HG02970 (cell line): ENCODE data around the gene ST6GALNAC3.
"Not testable (repeated sequence)": the region's sequence is repeated elsewhere in the genome, so short reads cannot be mapped to it uniquely, and the experiment has no call there.

ENCODE experiments used
- ATAC-seq: cut with Tn5 transposase; IDR thresholded peaks from one replicate; pipeline ENCODE4 v1.9.1; 2021; ENCODE audit warnings: mild to moderate bottlenecking, moderate library complexity, moderate number of reproducible peaks; ENCODE audit not compliant: unreplicated experiment, low FRiP score

The ST6GALNAC3 gene

DNA sequence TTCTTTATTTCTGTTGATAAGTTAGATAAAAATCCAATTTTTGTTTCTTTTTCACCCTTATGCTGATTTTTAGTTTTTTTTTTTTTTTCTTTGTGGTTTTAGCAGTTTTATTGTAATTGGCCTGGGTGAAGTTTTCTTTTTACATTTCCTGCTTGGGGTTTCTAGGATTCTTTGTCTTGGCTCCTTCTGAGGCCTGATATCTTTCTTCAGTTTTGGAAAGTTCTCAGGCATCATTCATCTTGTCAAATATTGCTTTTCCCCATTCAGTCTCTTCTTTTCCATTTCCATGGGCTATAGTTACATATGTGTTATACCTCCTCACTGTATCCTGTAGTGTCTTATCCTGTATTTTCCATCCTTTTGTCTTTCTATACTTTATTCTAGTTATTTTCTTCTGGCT, 28.5 kb downstream of the ST6GALNAC3 start:
- no peak for ATAC-seq

DNA sequence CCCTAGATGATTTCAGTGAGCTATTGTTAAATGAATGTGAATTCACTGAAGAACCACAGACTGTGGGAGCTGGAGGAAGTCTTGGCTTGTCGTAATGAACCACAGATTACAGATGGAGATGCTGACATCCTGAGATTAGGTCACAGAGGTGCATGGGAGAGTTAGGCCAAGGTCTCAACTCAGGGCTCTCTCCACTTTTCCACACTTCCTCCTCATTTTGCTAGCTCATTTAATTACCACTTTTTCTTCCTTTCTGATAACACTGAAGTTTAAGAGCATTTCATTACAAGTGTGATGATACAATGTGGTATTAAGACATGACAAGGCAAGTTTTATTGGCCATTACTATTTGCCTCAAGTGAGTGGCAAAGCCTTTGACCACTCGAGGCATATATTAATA, 30.8 kb downstream of the ST6GALNAC3 start:
- no peak for ATAC-seq

GRCh38 chr1:76106251-76106650, 31.7 kb downstream of the ST6GALNAC3 start:
- ATAC-seq = no peak

GRCh38 chr1:76106719-76107235, 32.2 kb downstream of the ST6GALNAC3 start:
- no peak for ATAC-seq

DNA sequence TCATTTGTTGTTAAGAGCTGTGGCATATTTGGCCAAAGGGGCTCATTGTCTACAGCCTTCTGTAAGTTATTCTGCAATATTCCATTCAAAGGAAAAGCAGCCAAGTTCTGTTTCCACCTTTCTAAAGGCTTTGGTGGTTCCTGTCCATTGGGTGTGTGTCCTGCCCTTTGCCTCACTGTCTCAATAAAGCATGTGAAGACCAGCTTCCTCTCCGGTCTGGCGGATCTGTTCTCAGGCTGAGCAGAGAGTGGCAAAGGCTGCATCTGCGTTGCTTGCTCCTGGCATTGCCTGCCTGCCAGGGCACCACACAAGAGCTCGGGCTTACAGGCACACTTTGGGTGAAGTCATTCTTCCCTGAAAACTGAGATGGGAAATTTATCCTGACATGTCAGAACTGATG, 34.9 kb downstream of the ST6GALNAC3 start:
- no peak for ATAC-seq

DNA sequence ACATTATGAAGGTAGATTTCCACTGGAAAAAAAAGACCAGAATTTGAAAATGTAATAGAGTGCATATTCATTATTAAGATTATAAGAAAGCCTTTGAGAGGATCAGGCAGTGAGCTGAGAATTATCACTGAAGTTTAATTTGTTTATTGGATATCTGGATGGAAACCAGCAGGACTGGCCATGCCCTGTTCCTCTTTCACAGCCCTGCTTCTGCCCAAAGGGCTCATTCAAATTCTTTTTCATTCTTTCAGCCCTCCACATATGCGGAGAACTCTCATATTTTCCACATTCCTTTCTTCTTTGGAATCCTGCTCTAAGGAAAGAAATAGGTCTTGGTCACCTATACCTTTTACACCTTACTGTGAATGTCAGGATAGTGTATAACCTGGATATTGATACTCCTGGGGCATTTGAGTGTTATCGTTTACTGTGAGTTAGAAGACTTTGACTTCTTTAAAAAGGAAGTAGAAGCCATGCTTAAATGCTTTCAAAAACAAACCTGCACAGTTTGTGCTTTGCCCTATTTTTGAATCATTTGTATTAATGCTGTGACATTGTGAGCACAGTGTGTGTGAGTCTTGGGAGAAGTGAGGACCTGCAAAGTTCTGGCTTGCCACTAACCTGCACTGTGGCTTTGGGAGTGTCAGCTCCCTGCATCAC, 35.5 kb downstream of the ST6GALNAC3 start:
- no peak for ATAC-seq

- no peak for ATAC-seq
Measured at GRCh38 chr1:76110666-76111065, 36.1 kb downstream of the ST6GALNAC3 start.

GRCh38 chr1:76112321-76112720, 37.8 kb downstream of the ST6GALNAC3 start:
- ATAC-seq = not testable (repeated sequence)

DNA sequence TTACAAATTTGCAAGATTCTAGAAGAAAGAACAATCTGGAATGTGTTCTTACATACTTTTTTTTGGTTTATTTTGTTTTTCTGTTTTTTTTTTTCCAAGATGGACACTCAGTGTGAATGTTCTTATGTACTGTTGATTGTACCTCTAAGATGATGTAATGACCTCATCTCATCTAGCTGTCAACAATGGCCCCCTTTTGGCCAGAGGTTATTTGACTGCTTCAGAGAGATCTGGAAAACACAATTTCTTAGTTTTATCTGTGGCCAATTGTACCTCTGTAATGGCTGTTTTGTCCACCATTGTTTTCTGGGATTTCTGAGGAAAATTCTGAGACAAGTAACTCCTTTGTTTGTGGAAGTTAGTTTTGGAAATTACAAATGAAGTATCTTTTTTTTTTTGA, 38.9 kb downstream of the ST6GALNAC3 start:
- ATAC-seq = no peak

DNA sequence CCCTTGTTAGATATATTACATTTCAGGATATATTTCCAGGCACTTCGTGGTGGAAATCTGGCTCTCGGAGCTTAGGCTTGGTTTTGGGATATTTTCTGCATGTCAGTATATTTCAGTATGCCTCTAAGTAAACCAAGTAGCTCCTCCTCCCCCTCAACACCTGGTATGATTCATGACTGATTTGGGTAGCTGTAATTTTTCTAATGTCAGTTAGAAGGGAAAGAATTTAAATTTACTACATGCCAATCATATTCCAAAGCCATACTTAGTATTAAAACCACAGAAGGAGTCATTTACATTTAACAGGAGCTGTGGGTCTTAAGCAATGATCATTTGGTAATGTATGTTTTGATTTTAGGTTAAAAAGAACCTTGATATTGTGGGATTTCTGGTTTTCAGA, 40.6 kb downstream of the ST6GALNAC3 start:
- no peak for ATAC-seq

DNA sequence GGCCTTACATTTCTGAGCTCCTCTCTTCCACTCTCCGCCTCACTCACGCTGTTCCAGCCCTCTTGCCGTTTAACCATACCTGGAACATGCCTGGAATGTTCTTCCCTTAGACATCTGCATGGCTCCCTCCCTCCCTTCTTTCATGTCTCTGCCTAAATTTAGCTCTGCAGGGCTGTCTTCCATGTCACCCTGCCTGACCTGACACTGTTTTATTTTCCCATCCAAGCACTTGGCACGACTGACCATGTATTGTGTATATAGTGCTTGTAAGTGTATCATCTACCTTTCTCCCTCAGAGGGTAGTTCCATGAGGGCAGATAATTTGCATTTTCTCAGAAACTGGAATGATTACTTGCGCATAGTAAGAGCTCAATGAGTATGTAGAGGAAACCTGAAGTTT, 47.3 kb downstream of the ST6GALNAC3 start:
- no peak for ATAC-seq

- no peak for ATAC-seq
Measured at GRCh38 chr1:76122271-76122670, 47.7 kb downstream of the ST6GALNAC3 start.

DNA sequence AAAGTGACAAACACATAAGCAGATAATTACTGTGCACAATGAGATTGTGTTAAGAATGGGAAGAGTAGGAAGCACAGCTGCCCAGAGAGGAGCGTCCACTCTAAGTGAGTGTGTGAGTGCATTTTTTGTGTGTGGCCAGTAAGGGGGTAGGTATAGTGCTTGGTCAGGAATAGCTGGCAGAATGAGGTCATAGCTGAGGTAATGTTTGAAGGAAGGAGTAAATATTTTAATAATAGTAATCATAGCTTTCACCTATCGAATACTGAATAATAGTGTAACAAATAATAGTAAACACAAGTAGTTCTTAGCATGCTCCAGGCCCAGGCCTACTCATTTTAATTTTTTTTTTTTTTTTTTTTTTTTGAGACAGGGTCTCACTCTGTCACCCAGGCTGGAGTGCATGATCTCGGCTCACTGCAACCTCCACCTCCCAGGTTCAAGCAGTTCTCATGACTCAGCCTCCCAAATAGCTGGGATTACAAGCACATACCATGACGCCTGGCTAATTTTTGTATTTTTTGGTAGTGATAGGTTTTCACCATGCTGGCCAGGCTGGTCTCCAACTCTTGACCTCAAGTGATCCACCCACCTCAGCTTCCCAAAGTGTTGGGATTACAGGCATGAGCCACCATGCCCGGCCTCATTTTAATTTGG, 49.0 kb downstream of the ST6GALNAC3 start:
- not testable (repeated sequence) for ATAC-seq

GRCh38 chr1:76124196-76124595, 49.6 kb downstream of the ST6GALNAC3 start:
- ATAC-seq = no peak

GRCh38 chr1:76125473-76126219, 51.1 kb downstream of the ST6GALNAC3 start:
- ATAC-seq = no peak

DNA sequence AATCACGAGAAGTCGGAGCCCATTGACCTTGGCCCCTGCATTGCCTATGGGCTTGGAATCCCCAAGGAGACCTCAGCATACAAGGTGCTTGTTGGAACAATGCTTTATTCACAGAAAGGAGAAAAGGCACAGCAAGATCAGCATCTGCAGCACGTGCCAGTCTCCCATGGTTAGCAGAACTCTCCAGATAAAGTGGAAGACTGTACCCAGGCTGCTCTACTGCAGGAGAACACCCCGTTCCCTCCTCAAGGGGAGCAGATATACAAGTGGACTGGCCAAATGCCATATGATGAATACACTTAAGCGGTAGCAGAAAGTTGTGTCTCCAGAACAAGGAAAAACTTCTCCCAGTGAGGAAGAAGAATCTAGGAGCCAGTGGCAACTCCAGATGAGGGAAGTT, 53.5 kb downstream of the ST6GALNAC3 start:
- ATAC-seq = no peak

GRCh38 chr1:76129731-76130130, 55.2 kb downstream of the ST6GALNAC3 start:
- no peak for ATAC-seq

DNA sequence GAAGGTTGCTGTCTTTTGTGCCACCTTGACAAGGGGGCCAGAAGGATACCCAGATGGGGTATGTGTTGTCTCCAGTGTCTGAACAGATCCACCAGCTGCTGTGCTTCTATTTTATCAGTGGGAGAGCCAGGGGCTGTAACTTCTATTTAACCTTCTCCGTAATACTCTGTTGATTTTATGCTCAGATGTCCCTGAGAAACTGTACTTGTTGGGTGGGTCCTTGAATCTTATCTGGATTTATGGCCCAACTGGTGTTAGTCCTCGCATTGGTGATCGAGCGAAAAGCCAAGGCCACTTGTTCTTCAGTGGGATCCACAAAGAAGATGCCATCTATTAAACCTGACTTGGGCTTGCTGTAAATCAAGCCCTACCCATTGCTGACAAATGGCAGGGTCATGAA, 56.4 kb downstream of the ST6GALNAC3 start:
- ATAC-seq = no peak

GRCh38 chr1:76133977-76134376, 59.4 kb downstream of the ST6GALNAC3 start:
- ATAC-seq = no peak

DNA sequence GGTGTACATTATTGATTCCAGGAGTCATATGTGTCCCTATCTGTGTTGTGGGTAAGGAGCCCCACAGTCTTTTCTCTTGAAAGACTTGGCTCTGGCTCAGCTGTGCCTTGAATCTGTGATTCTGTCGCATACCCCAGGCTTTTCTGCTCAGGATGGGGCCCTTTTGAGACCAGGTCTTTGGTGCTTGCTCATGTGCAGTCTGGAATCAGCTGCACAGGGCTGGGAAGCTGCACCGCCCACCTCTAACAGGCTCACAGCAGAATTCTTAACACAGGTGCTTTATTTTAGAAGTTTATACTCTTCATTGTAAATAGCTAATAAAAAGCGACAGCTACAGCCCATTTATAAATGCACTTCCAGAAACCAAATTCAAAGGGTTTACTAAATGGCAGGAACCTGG, 61.3 kb downstream of the ST6GALNAC3 start:
- ATAC-seq = no peak

GRCh38 chr1:76136894-76137293, 62.3 kb downstream of the ST6GALNAC3 start:
- ATAC-seq = no peak
